HepG2 (cell line): ENCODE measurements around the gene CFAP73. TPM values are rescaled to one million over a fixed set of nuclear protein-coding genes. Genes with fewer than 3 reads are reported as not detected.

Experiments used
- BATF2 ChIP-seq: sonication (generic); formaldehyde crosslinking; IDR thresholded peaks from 2 replicates; pipeline ENCODE4 v1.8.0; 2022; ENCODE audit warnings: mild to moderate bottlenecking, missing genetic modification reagents, moderate library complexity
- BCLAF1 ChIP-seq: fragments of 450-650 bp; IDR thresholded peaks from 2 replicates; pipeline ENCODE4 v1.6.1; 2017; ENCODE audit warnings: mild to moderate bottlenecking
- GPN1 ChIP-seq: sonication (generic); formaldehyde crosslinking; IDR thresholded peaks from 2 replicates; pipeline ENCODE4 v1.5.1; 2020; ENCODE audit warnings: missing genetic modification reagents, borderline replicate concordance
- JUNB ChIP-seq: sonication (generic); formaldehyde crosslinking; IDR thresholded peaks from 2 replicates; pipeline ENCODE4 v1.8.0; 2022; ENCODE audit warnings: missing genetic modification reagents, mild to moderate bottlenecking, borderline replicate concordance
- KDM2A ChIP-seq: sonication (generic); formaldehyde crosslinking; IDR thresholded peaks from 2 replicates; pipeline ENCODE4 v1.4.0; 2020; ENCODE audit warnings: low read depth, missing genetic modification reagents, borderline replicate concordance
- KDM3A ChIP-seq: IDR thresholded peaks from 2 replicates; pipeline ENCODE4 v1.6.1; 2018; ENCODE audit warnings: low read depth, missing compliant biosample characterization
- MNT ChIP-seq: fragments of 450-650 bp; IDR thresholded peaks from 2 replicates; pipeline ENCODE4 v1.6.1; 2016
- RNF2 ChIP-seq: fragments of 450-650 bp; conservative IDR thresholded peaks from 2 replicates; pipeline ENCODE4 v1.6.1; 2016; ENCODE audit warnings: low read depth
- SIN3B ChIP-seq: fragments of 150-350 bp; IDR thresholded peaks from 2 replicates; pipeline ENCODE4 v1.6.1; 2014; ENCODE audit warnings: low read length
- SOX5 ChIP-seq: IDR thresholded peaks from 2 replicates; pipeline ENCODE4 v1.6.1; 2016; ENCODE audit warnings: borderline replicate concordance
- TIGD3 ChIP-seq: sonication (generic); formaldehyde crosslinking; IDR thresholded peaks from 2 replicates; pipeline ENCODE4 v1.5.1; 2020; ENCODE audit warnings: mild to moderate bottlenecking, missing genetic modification reagents, borderline replicate concordance
- YEATS2 ChIP-seq: sonication (generic); formaldehyde crosslinking; IDR thresholded peaks from 2 replicates; pipeline ENCODE4 v1.4.0; 2020; ENCODE audit warnings: missing genetic modification reagents, borderline replicate concordance
- ZNF776 ChIP-seq: sonication (generic); formaldehyde crosslinking; IDR thresholded peaks from 2 replicates; pipeline ENCODE4 v1.4.0; 2020; ENCODE audit warnings: mild to moderate bottlenecking, missing genetic modification reagents
- ZZZ3 ChIP-seq: sonication (generic); formaldehyde crosslinking; IDR thresholded peaks from 2 replicates; pipeline ENCODE4 v1.4.0; 2020; ENCODE audit warnings: missing genetic modification reagents, mild to moderate bottlenecking, borderline replicate concordance
- polyA plus RNA-seq, 8 experiments: library from polyadenylated mRNA; depleted of rRNA in 3 of 8; stranded (reverse) in 7 of 8; unstranded in 1 of 8; fragments of >200 nt; fragmentation: Illumina TruSeq in 4 of 8; extraction: Trizol in 4 of 8; gene quantifications; 2 replicates each; pipeline versions ENCODE4 v1.2.1 to v1.2.3, GENCODE V29; 2011 to 2016; ENCODE audit warnings: low read depth in 4 of 8, missing spikeins in 1 of 8, mixed read lengths in 1 of 8; ENCODE audit not compliant: insufficient read depth in 1 of 8
- total RNA-seq, 5 experiments: library from RNA; depleted of rRNA; stranded (reverse); fragments of >200 nt; fragmentation: Illumina TruSeq; extraction: Trizol; gene quantifications; 2 replicates each; pipeline ENCODE4 v1.2.3, GENCODE V29; 2016; ENCODE audit warnings: low read depth in 1 of 5
- TF ChIP-seq, protein P1 (sequence below): IDR thresholded peaks from 2 replicates; pipeline ENCODE4 v1.4.0; 2020; ENCODE audit warnings: mild to moderate bottlenecking, missing genetic modification reagents
- TF ChIP-seq, protein P2 (sequence below): sonication (generic); formaldehyde crosslinking; IDR thresholded peaks from 2 replicates; pipeline ENCODE4 v1.5.0; 2020; ENCODE audit warnings: mild to moderate bottlenecking, low read depth, missing genetic modification reagents, borderline replicate concordance
- TF ChIP-seq, protein P3 (sequence below): sonication (generic); formaldehyde crosslinking; IDR thresholded peaks from 2 replicates; pipeline ENCODE4 v1.5.1; 2020; ENCODE audit warnings: mild to moderate bottlenecking, missing genetic modification reagents, moderate library complexity

CFAP73 gene
- total and polyA plus RNA-seq, 2 of the 13 experiments (the other 11 are each of a cell fraction or from before 2014, with no cell fraction given), result not detected

DNA sequence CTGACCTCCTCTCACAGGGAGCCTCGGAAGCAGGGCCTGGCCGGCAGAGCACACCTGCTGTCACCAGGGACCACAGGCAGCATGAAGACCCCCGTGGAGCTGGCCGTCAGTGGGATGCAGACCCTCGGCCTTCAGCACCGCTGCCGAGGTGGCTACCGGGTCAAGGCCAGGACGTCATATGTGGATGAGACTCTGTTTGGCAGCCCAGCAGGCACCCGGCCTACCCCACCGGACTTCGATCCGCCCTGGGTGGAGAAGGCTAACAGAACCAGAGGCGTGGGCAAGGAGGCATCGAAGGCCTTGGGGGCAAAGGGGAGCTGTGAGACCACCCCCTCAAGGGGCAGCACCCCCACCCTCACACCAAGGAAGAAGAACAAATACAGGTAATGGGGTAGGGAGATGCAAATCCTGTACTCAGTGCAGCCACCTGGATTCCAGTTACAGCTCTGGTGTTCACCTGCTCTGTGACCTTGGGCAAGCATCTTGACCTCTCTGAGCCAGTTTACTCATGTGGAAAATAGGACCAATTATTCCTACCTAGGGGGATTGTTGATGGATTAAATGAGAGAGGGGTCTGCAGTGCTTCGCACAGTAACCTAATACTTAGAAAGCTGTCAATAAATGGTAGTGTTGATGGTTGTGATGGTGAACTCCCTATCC lies 37.3 kb downstream of the CFAP73 start (continued):
- TF ChIP-seq TIGD3 (CRISPR knock-in tag), result no peak
- TF ChIP-seq, protein P1, sequence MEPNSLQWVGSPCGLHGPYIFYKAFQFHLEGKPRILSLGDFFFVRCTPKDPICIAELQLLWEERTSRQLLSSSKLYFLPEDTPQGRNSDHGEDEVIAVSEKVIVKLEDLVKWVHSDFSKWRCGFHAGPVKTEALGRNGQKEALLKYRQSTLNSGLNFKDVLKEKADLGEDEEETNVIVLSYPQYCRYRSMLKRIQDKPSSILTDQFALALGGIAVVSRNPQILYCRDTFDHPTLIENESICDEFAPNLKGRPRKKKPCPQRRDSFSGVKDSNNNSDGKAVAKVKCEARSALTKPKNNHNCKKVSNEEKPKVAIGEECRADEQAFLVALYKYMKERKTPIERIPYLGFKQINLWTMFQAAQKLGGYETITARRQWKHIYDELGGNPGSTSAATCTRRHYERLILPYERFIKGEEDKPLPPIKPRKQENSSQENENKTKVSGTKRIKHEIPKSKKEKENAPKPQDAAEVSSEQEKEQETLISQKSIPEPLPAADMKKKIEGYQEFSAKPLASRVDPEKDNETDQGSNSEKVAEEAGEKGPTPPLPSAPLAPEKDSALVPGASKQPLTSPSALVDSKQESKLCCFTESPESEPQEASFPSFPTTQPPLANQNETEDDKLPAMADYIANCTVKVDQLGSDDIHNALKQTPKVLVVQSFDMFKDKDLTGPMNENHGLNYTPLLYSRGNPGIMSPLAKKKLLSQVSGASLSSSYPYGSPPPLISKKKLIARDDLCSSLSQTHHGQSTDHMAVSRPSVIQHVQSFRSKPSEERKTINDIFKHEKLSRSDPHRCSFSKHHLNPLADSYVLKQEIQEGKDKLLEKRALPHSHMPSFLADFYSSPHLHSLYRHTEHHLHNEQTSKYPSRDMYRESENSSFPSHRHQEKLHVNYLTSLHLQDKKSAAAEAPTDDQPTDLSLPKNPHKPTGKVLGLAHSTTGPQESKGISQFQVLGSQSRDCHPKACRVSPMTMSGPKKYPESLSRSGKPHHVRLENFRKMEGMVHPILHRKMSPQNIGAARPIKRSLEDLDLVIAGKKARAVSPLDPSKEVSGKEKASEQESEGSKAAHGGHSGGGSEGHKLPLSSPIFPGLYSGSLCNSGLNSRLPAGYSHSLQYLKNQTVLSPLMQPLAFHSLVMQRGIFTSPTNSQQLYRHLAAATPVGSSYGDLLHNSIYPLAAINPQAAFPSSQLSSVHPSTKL (CRISPR knock-in tag), result 0 out of 2 replicates have a peak, but pooled peaks have one; percentile 22
- no peak for TF ChIP-seq ZNF776
- no peak for TF ChIP-seq GPN1 (CRISPR knock-in tag)
- TF ChIP-seq KDM3A (CRISPR knock-in tag), result no peak
- no peak for TF ChIP-seq SOX5 (CRISPR knock-in tag)
- TF ChIP-seq, protein P2, sequence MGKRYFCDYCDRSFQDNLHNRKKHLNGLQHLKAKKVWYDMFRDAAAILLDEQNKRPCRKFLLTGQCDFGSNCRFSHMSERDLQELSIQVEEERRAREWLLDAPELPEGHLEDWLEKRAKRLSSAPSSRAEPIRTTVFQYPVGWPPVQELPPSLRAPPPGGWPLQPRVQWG (CRISPR knock-in tag), result no peak
- TF ChIP-seq BATF2 (CRISPR knock-in tag), result no peak
- TF ChIP-seq YEATS2 (CRISPR knock-in tag), result no peak
- TF ChIP-seq JUNB (CRISPR knock-in tag), result no peak
- TF ChIP-seq BCLAF1, result no peak
- no peak for TF ChIP-seq MNT
- peak; percentile 22; the same call in 1 of the 2 replicates for TF ChIP-seq KDM2A (CRISPR knock-in tag)
- TF ChIP-seq, protein P3, sequence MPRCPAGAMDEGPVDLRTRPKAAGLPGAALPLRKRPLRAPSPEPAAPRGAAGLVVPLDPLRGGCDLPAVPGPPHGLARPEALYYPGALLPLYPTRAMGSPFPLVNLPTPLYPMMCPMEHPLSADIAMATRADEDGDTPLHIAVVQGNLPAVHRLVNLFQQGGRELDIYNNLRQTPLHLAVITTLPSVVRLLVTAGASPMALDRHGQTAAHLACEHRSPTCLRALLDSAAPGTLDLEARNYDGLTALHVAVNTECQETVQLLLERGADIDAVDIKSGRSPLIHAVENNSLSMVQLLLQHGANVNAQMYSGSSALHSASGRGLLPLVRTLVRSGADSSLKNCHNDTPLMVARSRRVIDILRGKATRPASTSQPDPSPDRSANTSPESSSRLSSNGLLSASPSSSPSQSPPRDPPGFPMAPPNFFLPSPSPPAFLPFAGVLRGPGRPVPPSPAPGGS (CRISPR knock-in tag), result no peak
- 0 out of 2 replicates have a peak, but pooled peaks have one; percentile 35 for TF ChIP-seq ZZZ3 (CRISPR knock-in tag)
- TF ChIP-seq SIN3B, result no peak
- no peak for TF ChIP-seq RNF2
